Activated T-helper 1 cell treated with anti-CD3 and anti-CD28 coated beads, Interleukin-12 subunit alpha, Interleukin-12 subunit beta, Interleukin-2, Interleukin-4 antibody, amounts not matched to agents 30 ng/mL and 10 ng/mL and 1 ng/mL, durations not matched to agents 14 hours and 24 hours and 36 hours (primary cell): ENCODE measurements around the gene C10orf67. TPM values are rescaled to one million over a fixed set of nuclear protein-coding genes. Genes with fewer than 3 reads are reported as not detected.

Experiments used
- DNase-seq: peaks from one replicate; pipeline ENCODE4 v3.0.0; 2021; ENCODE audit warnings: low spot score
- H3K27ac Mint-ChIP-seq: one replicate; pipeline ENCODE4 v1.8.0; 2021; ENCODE audit warnings: mild to moderate bottlenecking, mixed read lengths
- H3K27me3 Mint-ChIP-seq: one replicate; pipeline ENCODE4 v1.8.0; 2022; ENCODE audit warnings: mild to moderate bottlenecking, moderate library complexity, mixed read lengths; ENCODE audit not compliant: insufficient read depth
- H3K36me3 Mint-ChIP-seq: one replicate; pipeline ENCODE4 v1.8.0; 2021; ENCODE audit warnings: low read depth, mixed read lengths
- H3K4me1 Mint-ChIP-seq: one replicate; pipeline ENCODE4 v1.8.0; 2021; ENCODE audit warnings: low read depth, mixed read lengths
- H3K4me3 Mint-ChIP-seq: one replicate; pipeline ENCODE4 v1.8.0; 2021; ENCODE audit warnings: mild to moderate bottlenecking, moderate library complexity, mixed read lengths
- H3K9me3 Mint-ChIP-seq: one replicate; pipeline ENCODE4 v1.8.0; 2021; ENCODE audit warnings: mixed read lengths
- intact Hi-C: fragments of 100-400 bp; cut with micrococcal nuclease; formaldehyde crosslinking; loops from one replicate; pipeline ENCODE4 v1.15.1; 2024
- total RNA-seq: library from RNA; stranded (reverse); gene quantifications from 2 replicates; pipeline ENCODE4 v1.2.3, GENCODE V29; 2022

The C10orf67 gene
- total RNA-seq, 1 donor from 2014 or later: 0.18 TPM

GRCh38 chr10:23331567-23332301 is 12.9 kb downstream of the C10orf67 start:
- no peaks in the 10 kb centered on the region for H3K36me3 Mint-ChIP-seq
- intact Hi-C loops: loop anchor here (1.0 to 2.0 kb wide), 3 partner anchors 32 to 107 kb away; partner anchors contain the start of gene OTUD1
- H3K4me1 Mint-ChIP-seq: peaks cover 20% of the 10 kb centered on the region
- H3K4me3 Mint-ChIP-seq: no peak overlapping the region
- H3K27ac Mint-ChIP-seq: peak overlapping the region; percentile 1
- peaks cover 4% of the 10 kb centered on the region for H3K9me3 Mint-ChIP-seq
- no peak for DNase-seq
- no peaks in the 10 kb centered on the region for H3K27me3 Mint-ChIP-seq

- intact Hi-C loops: no loop called here
- H3K27ac Mint-ChIP-seq: no peak overlapping the region
- peaks cover 4% of the 10 kb centered on the region for H3K9me3 Mint-ChIP-seq
Observed at GRCh38 chr10:23330948-23331347, 13.6 kb downstream of the C10orf67 start.

GRCh38 chr10:23326544-23327307 is 17.9 kb downstream of the C10orf67 start:
- no peak for DNase-seq
- peaks cover 7% of the 10 kb centered on the region for H3K27me3 Mint-ChIP-seq
- peaks cover 4% of the 10 kb centered on the region for H3K9me3 Mint-ChIP-seq
- peaks cover 8% of the 10 kb centered on the region for H3K4me1 Mint-ChIP-seq
- no peaks in the 10 kb centered on the region for H3K36me3 Mint-ChIP-seq
- H3K4me3 Mint-ChIP-seq: no peak overlapping the region
- intact Hi-C loops: no loop called here
- H3K27ac Mint-ChIP-seq: no peak overlapping the region

More at GRCh38 chr10:23330948-23331347, 13.6 kb downstream of the C10orf67 start:
- no peak overlapping the region for H3K4me3 Mint-ChIP-seq
- peaks cover 18% of the 10 kb centered on the region for H3K4me1 Mint-ChIP-seq
- no peak for DNase-seq
- no peaks in the 10 kb centered on the region for H3K27me3 Mint-ChIP-seq
- no peaks in the 10 kb centered on the region for H3K36me3 Mint-ChIP-seq

GRCh38 chr10:23325132-23325531 is 19.5 kb downstream of the C10orf67 start:
- Mint-ChIP-seq H3K4me1 (peaks cover 6% of the 10 kb centered on the region), H3K27ac (no peak overlapping the region), H3K9me3 (no peaks in the 10 kb centered on the region), H3K4me3 (no peak overlapping the region), H3K27me3 (peaks cover 7% of the 10 kb centered on the region), H3K36me3 (no peaks in the 10 kb centered on the region)
- intact Hi-C loops: loop anchor here (1.0 kb wide), 1 partner anchor 205 kb away; no protein-coding TSS in a partner anchor
- no peak for DNase-seq

DNA sequence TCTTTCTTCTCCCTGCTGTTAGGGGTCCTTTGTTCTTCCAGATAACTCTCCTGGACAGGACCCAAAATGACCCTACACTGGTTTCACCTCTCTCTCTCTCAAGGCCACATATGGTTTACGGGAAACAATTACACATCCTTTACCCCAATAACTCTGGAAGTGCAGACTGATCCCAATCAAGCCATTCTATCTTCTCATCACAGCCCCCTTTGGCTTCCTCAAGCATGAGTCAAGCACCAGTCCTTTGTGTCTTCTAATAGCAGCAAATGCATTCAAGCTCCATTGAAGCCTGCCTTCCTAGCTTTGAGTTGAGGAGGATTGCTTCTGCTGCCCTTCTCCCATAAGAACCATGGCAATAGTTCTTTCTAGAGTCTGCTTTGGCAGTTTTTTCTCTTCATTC is 20.2 kb downstream of the C10orf67 start:
- intact Hi-C loops: no loop called here
- H3K9me3 Mint-ChIP-seq: no peaks in the 10 kb centered on the region
- H3K4me3 Mint-ChIP-seq: no peak overlapping the region
- no peaks in the 10 kb centered on the region for H3K36me3 Mint-ChIP-seq
- no peak for DNase-seq
- H3K4me1 Mint-ChIP-seq: peaks cover 6% of the 10 kb centered on the region
- H3K27me3 Mint-ChIP-seq: peaks cover 7% of the 10 kb centered on the region
- no peak overlapping the region for H3K27ac Mint-ChIP-seq

DNA sequence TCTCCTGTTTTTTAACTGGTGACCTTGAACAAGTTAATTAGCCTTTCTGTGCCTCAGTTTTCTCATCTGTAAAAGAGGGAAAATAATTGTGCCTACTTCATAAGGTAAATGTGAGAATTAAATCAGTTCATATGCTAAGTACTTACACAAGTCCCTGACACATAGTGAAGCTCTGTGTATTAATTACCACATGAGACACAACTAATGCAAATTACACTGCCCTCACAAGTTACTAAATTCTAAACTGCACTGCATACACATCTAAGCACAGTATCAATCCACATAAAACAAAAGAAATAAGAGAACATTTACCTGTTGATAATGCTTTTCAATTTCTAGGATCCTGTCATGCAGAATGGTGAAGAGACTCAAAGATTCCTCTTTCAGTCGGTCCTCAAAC is 22.5 kb downstream of the C10orf67 start:
- no peaks in the 10 kb centered on the region for H3K36me3 Mint-ChIP-seq
- no peak overlapping the region for H3K27ac Mint-ChIP-seq
- peaks cover 7% of the 10 kb centered on the region for H3K27me3 Mint-ChIP-seq
- DNase-seq: no peak
- H3K9me3 Mint-ChIP-seq: peaks cover 6% of the 10 kb centered on the region
- intact Hi-C loops: no loop called here
- H3K4me3 Mint-ChIP-seq: no peak overlapping the region
- peaks cover 6% of the 10 kb centered on the region for H3K4me1 Mint-ChIP-seq

GRCh38 chr10:23319835-23320234 is 24.8 kb downstream of the C10orf67 start:
- H3K36me3 Mint-ChIP-seq: no peaks in the 10 kb centered on the region
- no peak overlapping the region for H3K27ac Mint-ChIP-seq
- intact Hi-C loops: no loop called here

GRCh38 chr10:23318359-23318758 is 26.2 kb downstream of the C10orf67 start:
- H3K4me3 Mint-ChIP-seq: no peak overlapping the region
- no peaks in the 10 kb centered on the region for H3K27me3 Mint-ChIP-seq
- peaks cover 5% of the 10 kb centered on the region for H3K4me1 Mint-ChIP-seq
- no peaks in the 10 kb centered on the region for H3K36me3 Mint-ChIP-seq
- DNase-seq: no peak
- peaks cover 6% of the 10 kb centered on the region for H3K9me3 Mint-ChIP-seq
- H3K27ac Mint-ChIP-seq: no peak overlapping the region
- intact Hi-C loops: no loop called here

More at GRCh38 chr10:23319835-23320234, 24.8 kb downstream of the C10orf67 start:
- Mint-ChIP-seq H3K9me3 (peaks cover 6% of the 10 kb centered on the region), H3K27me3 (peaks cover 4% of the 10 kb centered on the region), H3K4me3 (no peak overlapping the region), H3K4me1 (peaks cover 1% of the 10 kb centered on the region)
- DNase-seq: no peak

DNA sequence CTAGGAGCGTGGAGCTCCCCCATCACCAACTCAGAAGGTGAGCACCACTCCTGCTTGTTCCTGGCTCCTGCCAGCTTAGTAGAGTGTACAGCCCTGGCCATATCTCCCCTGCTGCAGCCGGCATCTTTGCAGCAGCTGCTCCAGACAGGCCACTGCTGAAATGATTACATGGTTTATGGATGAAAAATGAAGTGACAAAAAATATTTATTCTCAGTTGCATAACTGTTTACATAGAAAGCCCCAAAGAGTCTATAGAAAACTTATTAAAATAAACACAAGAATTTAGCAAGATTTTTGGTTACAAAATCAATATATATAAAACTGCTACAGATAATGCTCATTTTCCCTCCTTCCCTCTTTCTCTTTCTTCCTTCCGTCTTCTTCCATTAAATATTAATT is 27.2 kb downstream of the C10orf67 start:
- peaks cover 5% of the 10 kb centered on the region for H3K4me1 Mint-ChIP-seq
- no peaks in the 10 kb centered on the region for H3K27me3 Mint-ChIP-seq
- intact Hi-C loops: no loop called here

DNA sequence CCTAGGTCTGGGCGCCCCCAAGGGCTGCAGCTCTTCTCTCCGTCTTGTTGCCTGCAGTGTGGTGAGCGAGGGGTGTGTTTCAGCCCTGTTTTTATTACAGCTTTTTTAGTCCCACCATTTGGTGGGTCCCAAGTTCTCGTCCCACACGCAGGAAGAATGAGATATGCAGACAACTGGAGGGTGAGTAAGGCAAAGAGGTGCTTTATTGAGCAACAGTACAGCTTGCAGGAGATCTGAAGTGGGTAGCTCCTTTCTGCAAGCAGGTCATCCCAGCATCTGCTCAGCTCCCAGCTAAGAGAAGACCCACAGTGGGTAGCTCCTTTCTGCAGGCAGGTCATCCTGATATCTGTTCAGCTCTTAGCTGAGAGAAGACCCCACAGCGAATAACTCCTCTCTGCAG is 28.2 kb downstream of the C10orf67 start:
- peaks cover 5% of the 10 kb centered on the region for H3K4me1 Mint-ChIP-seq

More for the DNA sequence above, 27.2 kb downstream of the C10orf67 start:
- peaks cover 6% of the 10 kb centered on the region for H3K9me3 Mint-ChIP-seq
- no peaks in the 10 kb centered on the region for H3K36me3 Mint-ChIP-seq
- no peak overlapping the region for H3K4me3 Mint-ChIP-seq
- H3K27ac Mint-ChIP-seq: no peak overlapping the region
- no peak for DNase-seq

DNA sequence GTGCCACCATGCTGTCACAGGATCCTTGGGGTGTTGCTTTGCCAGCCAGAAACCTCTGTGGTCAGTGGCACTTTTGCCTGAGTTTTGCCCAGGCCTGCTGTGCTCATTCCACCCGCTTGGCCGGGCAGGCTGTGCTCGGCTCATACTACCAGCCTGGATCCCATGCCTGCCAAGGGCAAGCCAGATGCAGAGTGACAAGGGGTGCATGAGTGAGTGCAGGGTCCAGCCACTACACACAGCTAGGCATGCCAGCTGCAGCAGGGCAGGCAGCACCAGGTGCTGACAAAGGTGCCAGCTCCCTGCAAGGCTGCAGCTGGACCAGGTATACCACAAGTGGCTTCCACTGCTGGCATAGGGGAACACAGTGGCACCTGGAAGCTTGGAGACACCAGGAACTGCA is 28.6 kb downstream of the C10orf67 start:
- Mint-ChIP-seq H3K27me3 (no peaks in the 10 kb centered on the region), H3K27ac (no peak overlapping the region)
- intact Hi-C loops: loop anchor here (1.0 to 2.0 kb wide), 2 partner anchors 157 to 340 kb away; no protein-coding TSS in a partner anchor

More for the DNA sequence above, 28.2 kb downstream of the C10orf67 start:
- Mint-ChIP-seq H3K27me3 (no peaks in the 10 kb centered on the region), H3K4me3 (no peak overlapping the region), H3K9me3 (peaks cover 6% of the 10 kb centered on the region), H3K27ac (no peak overlapping the region), H3K36me3 (no peaks in the 10 kb centered on the region)
- DNase-seq: no peak
- intact Hi-C loops: no loop called here

GRCh38 chr10:23314835-23315239 is 29.8 kb downstream of the C10orf67 start:
- DNase-seq: peak; percentile 29
- Mint-ChIP-seq H3K27me3 (no peaks in the 10 kb centered on the region), H3K9me3 (peaks cover 6% of the 10 kb centered on the region), H3K4me1 (peaks cover 5% of the 10 kb centered on the region), H3K4me3 (no peak overlapping the region), H3K27ac (no peak overlapping the region), H3K36me3 (no peaks in the 10 kb centered on the region)
- intact Hi-C loops: loop anchor here (1.0 to 5.0 kb wide), 6 partner anchors 156 to 882 kb away; no protein-coding TSS in a partner anchor

More for the DNA sequence above, 28.6 kb downstream of the C10orf67 start:
- Mint-ChIP-seq H3K36me3 (no peaks in the 10 kb centered on the region), H3K4me1 (peaks cover 5% of the 10 kb centered on the region), H3K4me3 (no peak overlapping the region), H3K9me3 (peaks cover 6% of the 10 kb centered on the region)
- no peak for DNase-seq

DNA sequence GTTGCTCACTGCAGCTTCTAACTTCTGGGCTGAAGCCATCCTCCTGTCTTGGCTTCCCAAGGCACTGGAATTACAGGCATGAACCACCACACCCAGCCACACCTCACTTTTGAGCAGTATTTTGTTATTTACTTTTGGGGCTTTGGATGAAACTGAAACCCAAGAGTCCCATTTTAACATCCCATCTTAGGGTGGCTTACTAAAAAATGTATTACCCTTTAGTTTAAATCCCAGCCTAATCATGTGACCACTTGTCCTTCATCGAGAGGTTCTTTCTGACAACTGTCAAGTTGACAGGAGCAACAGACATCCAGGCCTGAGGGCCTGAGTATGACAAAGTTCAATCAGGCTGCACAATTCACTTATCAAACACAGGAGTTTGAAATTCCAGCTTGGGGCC is 33.6 kb downstream of the C10orf67 start:
- DNase-seq: no peak
- Mint-ChIP-seq H3K4me1 (peaks cover 5% of the 10 kb centered on the region), H3K36me3 (no peaks in the 10 kb centered on the region), H3K27me3 (peaks cover 3% of the 10 kb centered on the region), H3K27ac (no peak overlapping the region), H3K4me3 (no peak overlapping the region), H3K9me3 (no peaks in the 10 kb centered on the region)
- intact Hi-C loops: loop anchor here (5.0 kb wide), 1 partner anchor 886 kb away; no protein-coding TSS in a partner anchor
